Transverse colon (tissue), 4 donors: Measurements from ENCODE around the gene CACNA2D2. TPM values are rescaled to one million over a fixed set of nuclear protein-coding genes. Genes with fewer than 3 reads are reported as not detected.

Experiments
- DNase-seq: peaks from one replicate; pipeline ENCODE4 v3.0.0-alpha.2; 2019
- H3K27ac ChIP-seq, 4 donors: fragments of 200-600 bp; sonication (generic); 2 replicates each; pipeline ENCODE4 v1.5.1; 2016 to 2018; ENCODE audit warnings: inconsistent platforms in 4 of 4
- H3K27me3 ChIP-seq: fragments of 200-600 bp; sonication (generic); 2 replicates; pipeline ENCODE4 v1.5.1; 2017; ENCODE audit warnings: inconsistent platforms
- H3K36me3 ChIP-seq, 4 donors: fragments of 200-600 bp; sonication (generic); 2 replicates each; pipeline ENCODE4 v1.5.1; 2017 to 2019; ENCODE audit warnings: inconsistent platforms in 4 of 4
- H3K4me1 ChIP-seq, 4 donors: fragments of 200-600 bp; sonication (generic); 2 replicates each; pipeline ENCODE4 v1.5.1; 2017 to 2020; ENCODE audit warnings: inconsistent platforms in 4 of 4
- H3K4me3 ChIP-seq, 4 donors: fragments of 200-600 bp; sonication (generic); 1 replicate in 1 of 4; 2 replicates in 3 of 4; pipeline versions ENCODE4 v1.5.1 to v1.6.1; 2017 to 2019; ENCODE audit warnings: inconsistent platforms in 4 of 4
- H3K9me3 ChIP-seq, 2 donors: fragments of 200-600 bp; sonication (generic); 2 replicates each; pipeline ENCODE4 v1.5.1; 2017 to 2019; ENCODE audit warnings: inconsistent platforms in 2 of 2
- EP300 ChIP-seq: sonication (generic); formaldehyde crosslinking; IDR thresholded peaks from one replicate; pipeline ENCODE4 v1.6.1; 2017; ENCODE audit warnings: antibody characterized with exemption, low read depth
- POLR2A ChIP-seq: fragments of 450-650 bp; IDR thresholded peaks from one replicate; pipeline ENCODE4 v1.6.1; 2016; ENCODE audit warnings: antibody characterized with exemption, mild to moderate bottlenecking, moderate library complexity
- POLR2AphosphoS5 ChIP-seq, 3 donors: sonication (generic); formaldehyde crosslinking; IDR thresholded peaks; one replicate each; pipeline ENCODE4 v1.6.1; 2016; ENCODE audit warnings: antibody characterized with exemption in 3 of 3
- WGBS, 2 donors: methylation state at CpG; one replicate each; pipeline ENCODE4 v1.1.5; 2018; ENCODE audit warnings: low coverage in 1 of 2; 5-methylcytosine and 5-hydroxymethylcytosine counted together
- in situ Hi-C, 4 donors: fragments of 200-750 bp; cut with MboI; loops; one replicate each; pipeline versions ENCODE4 v1.15.0 to v1.15.1; 2017; ENCODE audit warnings: low sequenced_read_pairs in 3 of 4, low pct_ligation_motif_present in 1 of 4, low pct_unique_long_range_greater_than_20kb in 1 of 4
- intact Hi-C: fragments of 100-400 bp; cut with DNase I; formaldehyde crosslinking; loops from one replicate; pipeline ENCODE4 v1.15.1; 2023; ENCODE audit warnings: low total_unique reads
- total RNA-seq, 4 donors: library from RNA; depleted of rRNA; stranded (reverse); fragments of >200 nt; gene quantifications; one replicate each; pipeline ENCODE4 v1.1.0, GENCODE V29; 2016
- TF ChIP-seq, protein P1 (sequence below), 5 experiments: fragments of 200-600 bp in 3 of 5; fragments of 450-650 bp in 2 of 5; sonication (generic) in 3 of 5; IDR thresholded peaks; 1 replicate in 2 of 5; 2 replicates in 3 of 5; pipeline ENCODE4 v1.5.1; 2016 to 2017; ENCODE audit warnings: antibody characterized with exemption in 5 of 5, inconsistent platforms in 3 of 5, mild to moderate bottlenecking in 2 of 5, moderate library complexity in 1 of 5

Gene CACNA2D2
- total RNA-seq, 4 donors from 2014 or later = 0.48 to 2.2 (median 0.87) TPM

DNA sequence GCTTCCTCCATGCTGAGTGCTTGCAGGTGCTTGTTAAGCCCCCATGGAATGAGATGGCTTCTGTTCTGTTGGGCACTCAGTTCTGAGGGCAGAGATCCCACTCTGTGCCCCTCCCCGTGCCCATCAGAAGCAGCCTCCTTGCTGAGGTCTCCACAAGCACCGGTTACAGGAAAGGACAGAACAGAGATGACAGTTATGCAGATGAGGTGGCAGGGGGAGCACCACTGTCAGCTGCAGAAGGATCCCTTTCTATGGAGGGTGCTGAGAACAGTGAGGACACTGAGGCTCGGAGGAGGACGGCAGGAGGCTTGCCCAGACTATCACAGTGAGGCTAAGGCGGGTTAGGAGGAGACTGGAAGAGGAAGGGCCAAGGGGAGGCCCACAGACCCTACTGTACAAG lies 12.4 kb downstream of the CACNA2D2 start:
- intact Hi-C loops (no loop called here), in situ Hi-C loops (no loop called here)
- TF ChIP-seq, protein P1, sequence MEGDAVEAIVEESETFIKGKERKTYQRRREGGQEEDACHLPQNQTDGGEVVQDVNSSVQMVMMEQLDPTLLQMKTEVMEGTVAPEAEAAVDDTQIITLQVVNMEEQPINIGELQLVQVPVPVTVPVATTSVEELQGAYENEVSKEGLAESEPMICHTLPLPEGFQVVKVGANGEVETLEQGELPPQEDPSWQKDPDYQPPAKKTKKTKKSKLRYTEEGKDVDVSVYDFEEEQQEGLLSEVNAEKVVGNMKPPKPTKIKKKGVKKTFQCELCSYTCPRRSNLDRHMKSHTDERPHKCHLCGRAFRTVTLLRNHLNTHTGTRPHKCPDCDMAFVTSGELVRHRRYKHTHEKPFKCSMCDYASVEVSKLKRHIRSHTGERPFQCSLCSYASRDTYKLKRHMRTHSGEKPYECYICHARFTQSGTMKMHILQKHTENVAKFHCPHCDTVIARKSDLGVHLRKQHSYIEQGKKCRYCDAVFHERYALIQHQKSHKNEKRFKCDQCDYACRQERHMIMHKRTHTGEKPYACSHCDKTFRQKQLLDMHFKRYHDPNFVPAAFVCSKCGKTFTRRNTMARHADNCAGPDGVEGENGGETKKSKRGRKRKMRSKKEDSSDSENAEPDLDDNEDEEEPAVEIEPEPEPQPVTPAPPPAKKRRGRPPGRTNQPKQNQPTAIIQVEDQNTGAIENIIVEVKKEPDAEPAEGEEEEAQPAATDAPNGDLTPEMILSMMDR (IDR thresholded peaks at IDR 0.05) = no peak
- TF ChIP-seq EP300 (no peak), POLR2A (no peak), POLR2AphosphoS5 (IDR thresholded peaks at IDR 0.05) (no peak)
- no peaks in the 10 kb centered on the region for H3K27me3 ChIP-seq
- H3K9me3 ChIP-seq = no peaks in the 10 kb centered on the region
- no peak overlapping the region for H3K4me3 ChIP-seq
- no peak for DNase-seq
- no peaks in the 10 kb centered on the region for H3K36me3 ChIP-seq
- no peaks in the 10 kb centered on the region for H3K4me1 ChIP-seq
- H3K27ac ChIP-seq = no peak overlapping the region
- 60% methylated on average over 5 of the region's 5 CpGs; no CpG with 5 or more reads in 1 of the 2 donors for WGBS, 2 donors

DNA sequence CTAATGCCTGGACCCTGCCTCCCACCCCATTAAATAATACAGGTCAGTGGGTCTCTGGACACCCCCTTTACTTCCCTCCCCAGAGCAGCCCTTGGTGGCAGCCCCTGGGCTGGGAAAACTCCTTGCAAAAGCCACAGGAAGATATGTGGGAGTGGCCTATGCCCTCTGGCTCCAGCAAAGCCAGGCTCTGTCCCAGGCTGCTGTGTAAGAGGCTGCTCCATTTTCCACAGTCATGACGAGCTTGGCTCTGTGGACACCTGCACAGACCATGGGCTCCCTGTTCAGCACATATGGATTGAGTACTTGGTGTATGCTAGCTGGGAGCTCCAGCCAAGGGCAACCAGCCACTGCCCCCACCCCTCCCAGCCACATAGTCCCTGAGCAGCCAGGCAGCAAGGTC lies 13.0 kb downstream of the CACNA2D2 start:
- TF ChIP-seq, protein P1 (IDR thresholded peaks at IDR 0.05) = no peak
- TF ChIP-seq POLR2A (no peak), EP300 (no peak), POLR2AphosphoS5 (IDR thresholded peaks at IDR 0.05) (no peak)
- 50% methylated on average over 1 of the region's 1 CpG; no CpG with 5 or more reads in 1 of the 2 donors for WGBS, 2 donors
- Histone ChIP-seq H3K9me3 (no peaks in the 10 kb centered on the region), H3K4me1 (no peaks in the 10 kb centered on the region), H3K27ac (no peak overlapping the region), H3K36me3 (no peaks in the 10 kb centered on the region), H3K4me3 (no peak overlapping the region), H3K27me3 (no peaks in the 10 kb centered on the region)
- intact Hi-C loops (no loop called here), in situ Hi-C loops (no loop called here)
- DNase-seq = no peak

DNA sequence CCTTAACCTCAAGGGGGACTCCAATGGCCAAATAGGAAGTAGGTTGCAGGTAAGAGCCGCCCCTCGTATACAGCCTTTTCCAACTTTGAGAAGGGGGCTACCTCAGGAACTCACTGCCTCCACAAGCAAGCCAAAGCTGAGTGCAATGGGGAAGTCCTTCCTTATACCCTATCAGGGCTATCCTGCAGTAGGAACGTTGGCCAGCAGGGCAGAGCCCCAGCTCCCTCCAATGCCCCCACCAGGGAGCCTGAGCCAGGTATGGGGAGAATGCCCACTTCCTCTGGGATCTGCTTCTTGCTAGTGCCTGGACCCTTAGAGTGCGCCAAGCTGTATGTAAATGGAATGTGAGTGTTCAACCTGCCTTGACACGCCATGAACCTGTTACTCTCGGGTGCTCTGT lies 16.3 kb downstream of the CACNA2D2 start:
- DNase-seq = no peak
- Histone ChIP-seq H3K36me3 (no peaks in the 10 kb centered on the region), H3K27ac (no peak overlapping the region), H3K27me3 (no peaks in the 10 kb centered on the region), H3K4me1 (no peaks in the 10 kb centered on the region), H3K9me3 (no peaks in the 10 kb centered on the region), H3K4me3 (no peak overlapping the region)
- 84% methylated on average over 4 of the region's 6 CpGs; no CpG with 5 or more reads in 1 of the 2 donors for whole genome bisulfite sequencing, 2 donors
- TF ChIP-seq EP300 = no peak
- no peak for TF ChIP-seq POLR2A
- TF ChIP-seq, protein P1 (IDR thresholded peaks at IDR 0.05) = no peak
- no peak for TF ChIP-seq POLR2AphosphoS5 (IDR thresholded peaks at IDR 0.05)
- in situ Hi-C loops = no loop called here
- intact Hi-C loops = no loop called here

DNA sequence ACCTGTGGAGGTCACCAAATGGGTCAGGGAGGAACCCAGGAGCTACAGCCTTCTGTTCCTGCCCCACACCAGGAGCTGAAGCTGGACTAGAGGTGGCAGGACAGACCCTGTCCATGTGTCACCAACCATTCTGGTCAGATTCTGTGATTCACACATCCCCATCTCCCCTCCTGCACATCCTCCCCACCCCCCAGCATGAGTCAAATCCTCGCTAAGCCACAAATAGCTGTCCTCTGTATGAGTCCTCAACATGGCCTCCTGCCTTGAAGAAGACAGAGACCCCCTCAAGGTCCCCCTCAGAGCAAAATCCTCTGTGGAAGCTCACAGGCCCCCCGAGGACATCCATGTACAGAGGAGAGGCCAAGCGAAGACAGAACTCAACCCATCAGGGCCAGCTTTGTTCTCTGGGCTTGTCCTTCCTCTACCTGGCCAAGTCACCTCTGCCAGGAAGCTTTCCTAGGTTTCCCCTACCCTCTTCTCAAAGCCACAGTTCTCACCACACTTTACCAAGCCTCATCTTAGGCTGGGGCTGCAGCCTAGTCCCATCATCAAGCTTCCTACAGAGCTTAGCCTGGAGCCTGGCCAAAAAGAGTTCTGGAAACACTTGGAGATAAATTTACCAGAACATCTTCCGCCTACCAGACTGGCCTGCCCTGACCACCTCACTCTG lies 17.1 kb downstream of the CACNA2D2 start:
- no peaks in the 10 kb centered on the region for H3K9me3 ChIP-seq
- intact Hi-C loops = no loop called here
- 80% methylated on average over 4 of the region's 4 CpGs; no CpG with 5 or more reads in 1 of the 2 donors for WGBS, 2 donors
- H3K27me3 ChIP-seq = no peaks in the 10 kb centered on the region
- H3K4me1 ChIP-seq = no peaks in the 10 kb centered on the region
- no peak overlapping the region for H3K4me3 ChIP-seq
- DNase-seq = no peak
- TF ChIP-seq POLR2A = no peak
- TF ChIP-seq POLR2AphosphoS5 (IDR thresholded peaks at IDR 0.05) = no peak
- TF ChIP-seq, protein P1 (IDR thresholded peaks at IDR 0.05) = no peak
- TF ChIP-seq EP300 = no peak
- no peaks in the 10 kb centered on the region for H3K36me3 ChIP-seq
- H3K27ac ChIP-seq = no peak overlapping the region
- in situ Hi-C loops = no loop called here
